ENCODE measurements around the gene UVRAG.

DNA sequence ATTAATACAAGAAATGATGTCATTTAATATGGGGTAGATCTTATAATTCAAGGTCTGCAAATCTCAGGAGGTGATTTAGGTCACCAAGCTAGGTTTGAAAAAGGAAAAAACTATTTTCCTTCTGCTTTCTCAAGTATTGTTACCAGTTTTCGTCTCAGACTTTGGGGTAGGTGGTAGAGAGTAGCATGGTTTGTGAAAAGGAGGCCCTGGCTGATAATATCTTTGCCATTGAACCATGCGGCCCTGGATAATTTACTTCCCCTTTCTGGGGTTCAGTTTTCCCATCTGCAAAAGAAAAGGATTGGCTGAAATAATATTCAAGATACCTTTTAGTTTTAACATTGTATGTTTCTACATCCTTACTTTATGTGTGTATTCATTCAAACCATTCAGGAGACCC is 299.2 kb downstream of the UVRAG start:
- TF ChIP-seq, protein P1, sequence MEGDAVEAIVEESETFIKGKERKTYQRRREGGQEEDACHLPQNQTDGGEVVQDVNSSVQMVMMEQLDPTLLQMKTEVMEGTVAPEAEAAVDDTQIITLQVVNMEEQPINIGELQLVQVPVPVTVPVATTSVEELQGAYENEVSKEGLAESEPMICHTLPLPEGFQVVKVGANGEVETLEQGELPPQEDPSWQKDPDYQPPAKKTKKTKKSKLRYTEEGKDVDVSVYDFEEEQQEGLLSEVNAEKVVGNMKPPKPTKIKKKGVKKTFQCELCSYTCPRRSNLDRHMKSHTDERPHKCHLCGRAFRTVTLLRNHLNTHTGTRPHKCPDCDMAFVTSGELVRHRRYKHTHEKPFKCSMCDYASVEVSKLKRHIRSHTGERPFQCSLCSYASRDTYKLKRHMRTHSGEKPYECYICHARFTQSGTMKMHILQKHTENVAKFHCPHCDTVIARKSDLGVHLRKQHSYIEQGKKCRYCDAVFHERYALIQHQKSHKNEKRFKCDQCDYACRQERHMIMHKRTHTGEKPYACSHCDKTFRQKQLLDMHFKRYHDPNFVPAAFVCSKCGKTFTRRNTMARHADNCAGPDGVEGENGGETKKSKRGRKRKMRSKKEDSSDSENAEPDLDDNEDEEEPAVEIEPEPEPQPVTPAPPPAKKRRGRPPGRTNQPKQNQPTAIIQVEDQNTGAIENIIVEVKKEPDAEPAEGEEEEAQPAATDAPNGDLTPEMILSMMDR (IDR thresholded peaks at IDR 0.05), result no peak
- TF ChIP-seq POLR2AphosphoS5 (IDR thresholded peaks at IDR 0.05), result no peak
- TF ChIP-seq POLR2A (IDR thresholded peaks at IDR 0.05), result no peak

Measured in upper lobe of left lung (tissue), 4 donors.